Hematopoietic multipotent progenitor cell treated with erythropoietin and hydrocortisone succinate and interleukin-3 and kit ligand, for 17 days (in vitro differentiated cells): ENCODE data around the gene CYP19A1.

Source experiments
- DNase-seq: peaks from one replicate; pipeline ENCODE4 v3.0.0-alpha.2; 2015; ENCODE audit warnings: low spot score

Gene CYP19A1

DNA sequence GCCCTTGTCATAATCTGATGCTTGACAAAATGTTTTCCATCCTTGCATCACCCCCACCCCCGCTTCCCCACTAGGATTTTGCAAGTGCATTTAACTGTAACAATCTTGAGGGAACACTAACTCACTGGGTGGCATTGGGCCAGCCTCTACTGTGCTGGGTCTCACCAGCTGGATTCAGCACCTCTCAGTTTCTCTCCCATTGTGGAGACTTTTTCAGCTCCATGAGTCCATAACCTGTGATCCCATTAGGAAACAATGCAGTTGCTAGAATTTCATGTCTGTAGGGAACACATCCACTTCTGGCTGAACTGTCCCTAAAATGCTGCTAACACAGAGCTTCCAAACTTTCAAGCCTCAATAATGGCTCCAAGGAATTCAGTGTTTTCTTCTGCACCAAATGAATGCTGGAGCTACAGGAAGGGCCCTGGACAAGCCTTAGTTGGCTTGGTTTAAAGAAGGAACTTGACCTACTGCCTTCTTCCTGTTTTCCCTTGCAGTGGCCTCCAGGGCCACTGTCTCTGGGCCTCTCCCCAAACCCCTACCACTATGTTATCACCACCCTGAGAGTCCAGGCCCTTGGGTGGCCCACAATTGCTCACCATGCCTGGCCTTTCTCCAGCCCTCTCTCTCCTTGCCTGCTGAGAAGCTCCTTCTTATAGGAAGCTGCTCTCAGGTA is 15.6 kb downstream of the CYP19A1 start:
- DNase-seq, result no peak

GRCh38 chr15:51321316-51321715 is 17.1 kb downstream of the CYP19A1 start:
- no peak for DNase-seq

- no peak for DNase-seq
Observed at GRCh38 chr15:51320843-51321242, 17.6 kb downstream of the CYP19A1 start.

DNA sequence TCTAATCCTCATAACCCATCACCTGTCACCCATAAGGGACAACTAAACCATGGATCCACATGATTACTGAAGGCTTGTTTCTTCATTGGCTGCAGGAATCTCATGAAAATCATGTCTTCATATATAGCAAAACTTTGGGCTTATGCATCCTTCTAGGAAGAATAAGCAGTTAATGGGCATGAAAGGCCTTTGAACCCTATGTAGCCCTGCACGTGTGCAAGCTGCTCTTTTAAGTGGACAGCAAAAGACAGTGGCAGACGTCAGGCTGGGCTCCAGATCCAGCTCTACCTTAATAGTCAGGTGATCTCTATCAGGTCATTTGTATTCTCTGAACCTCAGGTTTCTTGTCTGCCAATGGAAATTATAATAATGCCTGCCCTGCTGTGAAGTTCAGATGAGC is 18.9 kb downstream of the CYP19A1 start:
- DNase-seq, result no peak

DNA sequence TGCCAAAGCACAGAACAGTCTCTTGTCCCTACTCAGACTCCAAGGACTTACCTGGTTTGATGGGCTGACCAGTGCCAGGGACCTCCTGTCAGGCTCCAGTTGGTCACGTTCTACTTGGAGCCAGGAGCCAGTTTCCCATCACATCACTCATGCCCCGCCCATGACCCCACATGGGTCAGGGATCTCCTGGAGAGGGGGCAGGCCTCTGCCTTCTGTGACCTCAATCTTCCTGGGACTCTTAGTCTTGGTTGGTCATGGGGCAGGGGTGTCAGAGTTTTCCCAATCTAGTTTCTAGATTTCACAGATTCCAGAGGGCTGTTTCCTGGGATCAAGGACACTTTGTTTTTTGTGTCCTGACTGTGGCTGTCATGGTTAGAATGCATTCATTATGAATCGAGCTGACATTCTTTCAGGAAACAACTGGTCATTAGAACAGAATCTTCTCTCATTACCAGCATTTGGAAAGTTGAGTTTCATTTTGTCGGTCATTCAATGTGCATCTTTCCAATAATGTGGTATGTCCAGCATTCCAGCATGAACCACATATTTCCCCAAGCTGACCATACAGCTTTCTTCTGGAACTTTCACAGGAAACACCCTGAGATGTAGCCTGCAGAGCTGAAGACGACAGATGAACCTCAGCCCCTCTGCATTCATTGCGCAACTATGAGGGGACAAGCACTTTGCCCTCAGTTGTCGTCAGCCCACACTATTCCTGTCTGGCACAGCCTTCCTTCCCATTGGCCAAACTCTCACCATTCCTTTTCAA is 19.8 kb downstream of the CYP19A1 start:
- no peak for DNase-seq

DNA sequence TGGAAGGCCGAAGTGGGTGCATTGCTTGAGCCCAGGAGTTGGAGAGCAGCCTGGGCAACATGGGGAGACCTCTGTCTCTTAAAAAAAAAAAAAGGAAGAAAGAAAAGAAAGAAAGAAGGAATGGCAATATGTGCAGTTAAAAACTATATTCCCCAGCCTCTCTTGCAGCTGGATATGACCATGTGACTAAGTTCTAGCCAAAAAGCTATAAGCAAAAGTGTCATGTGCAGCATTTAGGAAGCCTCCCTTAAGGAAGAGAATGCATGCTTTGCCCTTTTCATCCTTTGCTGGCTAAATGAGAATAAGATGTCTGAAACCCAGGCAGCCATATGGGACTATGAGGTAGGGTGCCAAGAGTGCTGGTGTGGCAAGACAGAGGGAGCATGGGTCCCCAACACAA is 21.8 kb downstream of the CYP19A1 start:
- no peak for DNase-seq

DNA sequence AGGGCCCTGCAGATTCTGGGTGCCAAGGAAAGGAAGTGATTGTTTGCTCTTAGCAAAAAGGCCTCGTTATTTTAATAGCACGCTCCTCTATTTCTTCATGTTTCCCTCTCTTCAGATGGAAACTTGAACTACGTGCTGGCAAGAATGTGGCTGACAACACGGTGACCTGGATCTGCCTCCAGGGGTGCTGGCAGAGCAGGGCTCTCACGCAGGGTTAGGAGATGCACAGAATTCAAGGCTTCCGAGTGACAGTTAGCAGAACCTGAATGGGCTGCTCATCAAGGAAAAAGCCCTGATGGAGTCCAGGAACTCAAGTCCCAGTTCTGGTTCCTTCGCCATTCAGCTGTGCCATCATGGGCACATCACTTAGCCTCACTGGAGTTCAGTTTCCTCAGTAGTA is 22.7 kb downstream of the CYP19A1 start:
- DNase-seq, result no peak

DNA sequence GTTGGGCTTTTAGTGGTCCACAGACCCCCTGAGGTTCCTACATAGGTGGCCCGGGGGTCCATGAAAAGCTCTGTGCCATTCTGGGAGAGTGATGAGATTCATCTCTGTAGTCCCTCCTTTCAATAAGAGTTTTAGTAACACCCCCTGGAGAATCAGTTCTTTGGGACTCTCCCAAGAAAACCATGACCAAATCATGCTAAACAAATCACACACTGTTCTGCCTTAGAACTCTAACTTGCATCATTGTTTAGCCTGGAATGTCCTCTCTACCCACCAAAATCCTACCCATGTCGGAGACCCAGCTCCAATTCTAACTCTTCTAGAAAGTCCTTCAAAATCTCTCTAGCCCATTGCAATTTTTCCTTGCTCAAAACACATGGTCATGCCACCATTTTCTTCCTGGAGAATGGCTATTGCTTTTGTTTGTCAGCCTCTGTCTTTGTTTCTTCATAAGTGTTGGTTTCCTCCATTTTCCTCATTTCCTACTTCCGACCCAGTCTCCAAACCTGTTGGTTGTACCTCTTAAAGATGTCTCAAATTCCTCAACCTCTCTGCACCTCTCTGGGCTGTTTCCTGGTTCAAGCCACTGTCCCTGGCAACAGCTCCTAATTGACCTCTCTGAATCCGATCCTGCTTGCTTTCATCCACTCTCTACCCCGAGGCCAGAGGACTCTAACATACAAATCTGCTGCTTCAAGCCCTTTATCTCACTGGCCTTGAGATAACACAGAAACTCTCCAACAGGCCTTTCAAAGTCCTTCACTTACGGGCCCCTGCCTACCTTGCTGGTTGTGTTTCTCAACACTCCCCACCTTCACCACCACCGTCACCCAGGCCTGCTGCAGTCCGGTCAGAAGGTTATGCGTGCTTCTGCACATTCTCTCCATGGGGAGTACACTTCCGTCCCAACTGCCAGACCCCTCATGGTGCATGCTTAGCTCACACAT is 23.7 kb downstream of the CYP19A1 start:
- no peak for DNase-seq

GRCh38 chr15:51313644-51314280 is 24.6 kb downstream of the CYP19A1 start:
- no peak for DNase-seq

GRCh38 chr15:51313074-51313393 is 25.4 kb downstream of the CYP19A1 start:
- no peak for DNase-seq

GRCh38 chr15:51312166-51313073 is 26.0 kb downstream of the CYP19A1 start:
- DNase-seq, result no peak

GRCh38 chr15:51311510-51311909 is 26.9 kb downstream of the CYP19A1 start:
- DNase-seq, result no peak

DNA sequence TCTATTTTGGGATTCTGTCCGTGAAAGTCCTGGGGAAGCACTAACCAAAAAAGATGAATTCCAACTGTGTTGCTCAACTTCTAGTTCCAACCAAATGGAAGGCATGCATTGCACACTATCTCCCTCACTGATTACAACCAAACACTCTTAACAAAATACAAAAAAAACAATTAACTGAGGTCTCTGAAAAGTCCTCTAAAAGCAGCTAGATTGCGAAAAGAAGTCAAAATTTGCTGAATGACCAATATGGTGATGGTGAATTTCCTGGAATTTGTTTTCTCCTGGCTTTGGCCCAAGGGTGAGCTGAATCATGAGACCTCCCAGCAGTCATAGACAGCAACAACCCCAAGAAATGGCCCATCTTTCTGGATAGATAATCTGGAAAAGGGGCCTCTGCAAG is 28.3 kb downstream of the CYP19A1 start:
- DNase-seq, result no peak

GRCh38 chr15:51307811-51308210 is 30.6 kb downstream of the CYP19A1 start:
- no peak for DNase-seq

- no peak for DNase-seq
Observed at GRCh38 chr15:51307325-51307724, 31.1 kb downstream of the CYP19A1 start.

DNA sequence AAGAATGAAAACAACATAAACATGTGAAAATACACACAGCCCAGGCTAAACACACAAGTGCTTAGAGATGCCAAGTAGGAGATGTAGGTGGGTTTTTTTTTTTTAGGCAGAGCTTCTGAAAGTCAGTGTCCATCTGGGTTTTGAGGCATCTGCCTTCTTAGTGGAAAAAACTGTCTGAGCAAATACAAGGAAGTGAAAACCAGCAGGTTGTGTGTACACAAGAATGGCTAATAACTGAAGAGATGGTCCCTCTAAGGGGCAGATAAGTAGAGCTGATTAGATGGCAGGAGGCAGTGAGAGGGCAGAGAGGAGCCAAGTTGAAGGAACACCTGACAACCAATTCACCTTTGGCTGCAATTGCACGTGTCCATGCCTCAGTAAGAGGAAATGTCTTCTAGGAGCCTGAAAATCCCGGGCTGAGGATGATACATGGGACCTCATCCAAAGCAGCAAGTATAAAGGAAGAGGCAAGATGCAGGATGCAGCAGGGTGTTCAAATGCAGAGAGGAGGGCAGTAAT is 34.9 kb downstream of the CYP19A1 start:
- DNase-seq, result no peak

GRCh38 chr15:51302480-51302879 is 35.9 kb downstream of the CYP19A1 start:
- no peak for DNase-seq

DNA sequence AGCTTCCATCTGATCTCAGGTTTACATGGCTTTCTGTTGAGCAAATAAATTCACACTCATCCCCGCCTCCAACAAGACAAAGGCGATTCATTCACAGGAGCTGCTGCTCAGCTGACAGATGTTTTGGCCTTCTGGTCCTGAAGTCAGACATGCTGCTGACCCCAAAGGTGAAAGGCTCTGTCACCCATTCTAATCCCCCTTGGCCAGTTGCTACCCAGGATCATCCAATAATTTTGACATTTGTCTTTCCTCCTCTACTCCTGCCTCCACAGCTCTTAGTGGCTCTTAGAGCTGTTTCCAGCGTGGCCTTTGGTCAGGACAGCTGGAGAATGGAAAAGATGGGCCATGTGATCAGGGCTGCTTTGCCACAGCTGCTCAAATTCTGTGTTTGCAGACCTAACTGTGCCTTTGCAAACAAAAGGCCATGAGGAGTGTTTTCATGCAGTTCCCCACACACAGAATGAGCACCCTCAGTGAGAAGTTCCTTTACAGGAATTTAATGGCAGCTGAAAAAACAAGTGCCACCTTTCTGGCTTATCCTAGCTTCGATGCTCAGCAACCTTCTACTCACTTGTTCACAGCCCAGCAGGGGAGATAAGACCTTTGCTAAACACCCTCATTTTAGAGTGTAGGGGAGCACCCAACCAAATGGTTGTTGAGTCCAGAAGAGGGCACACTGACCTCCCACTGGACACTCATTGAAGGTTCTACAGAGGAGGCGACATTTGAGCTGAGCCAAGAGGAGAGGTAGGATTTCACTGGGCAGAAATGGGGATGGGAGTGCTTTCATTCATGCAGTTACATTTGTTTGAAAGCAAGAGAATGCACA is 39.0 kb downstream of the CYP19A1 start:
- no peak for DNase-seq

GRCh38 chr15:51298620-51299019 is 39.8 kb downstream of the CYP19A1 start:
- no peak for DNase-seq

DNA sequence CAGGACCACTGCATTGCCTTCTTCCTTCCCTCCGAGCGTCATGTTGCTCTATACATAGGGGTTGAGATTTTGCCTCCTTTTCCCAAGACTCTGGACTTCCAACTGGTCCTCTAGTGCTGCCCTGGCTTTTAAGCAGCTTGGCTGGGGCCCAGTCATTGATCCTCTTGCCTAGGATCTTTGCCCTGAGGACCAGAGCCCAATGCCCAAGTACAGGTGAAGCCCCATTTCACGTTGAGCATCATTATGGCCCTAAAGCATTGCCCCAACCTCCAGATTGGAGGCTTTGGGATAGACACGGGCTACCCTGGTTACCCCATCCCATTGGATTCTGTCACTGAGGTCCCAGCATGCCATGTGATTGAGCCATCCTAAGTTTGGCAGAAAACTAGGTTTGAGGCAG is 47.7 kb downstream of the CYP19A1 start:
- no peak for DNase-seq
